HG03139 (cell line): ENCODE results near the gene SMPDL3B.
A peak's percentile ranks its signal among the peaks of the same experiment; 100 is the strongest.

ENCODE experiments used
- ATAC-seq: cut with Tn5 transposase; IDR thresholded peaks from one replicate; pipeline ENCODE4 v1.9.1; 2021; ENCODE audit not compliant: unreplicated experiment

SMPDL3B gene

GRCh38 chr1:27934818-27935549 lies at the start of gene SMPDL3B:
Gene SMPDL3B (plus strand): TSS chr1:27935000. CDS start chr1:27935184, 184 bp downstream.
- ATAC-seq = no peak

GRCh38 chr1:27885114-27885528 lies 49.7 kb upstream of the SMPDL3B start:
- no peak for ATAC-seq

GRCh38 chr1:27885621-27886352 lies 49.0 kb upstream of the SMPDL3B start:
- ATAC-seq = no peak

- no peak for ATAC-seq
These were observed 48.5 kb upstream of the SMPDL3B start for GRCh38 chr1:27886353-27886679.

- ATAC-seq = no peak
These were observed 48.1 kb upstream of the SMPDL3B start for GRCh38 chr1:27886744-27887143.

- ATAC-seq = no peak
These were observed 47.4 kb upstream of the SMPDL3B start for GRCh38 chr1:27887215-27888021.

- no peak for ATAC-seq
These were observed 45.3 kb upstream of the SMPDL3B start for GRCh38 chr1:27889506-27889905.

GRCh38 chr1:27891196-27891889 lies 43.5 kb upstream of the SMPDL3B start:
- peak; percentile 39 for ATAC-seq

GRCh38 chr1:27894521-27894920 lies 40.3 kb upstream of the SMPDL3B start:
- ATAC-seq = no peak

GRCh38 chr1:27906759-27907158 lies 28.0 kb upstream of the SMPDL3B start:
- ATAC-seq = no peak

GRCh38 chr1:27912429-27912828 lies 22.4 kb upstream of the SMPDL3B start:
- ATAC-seq = no peak

- no peak for ATAC-seq
These were observed 19.7 kb upstream of the SMPDL3B start for GRCh38 chr1:27915082-27915575.

- no peak for ATAC-seq
These were observed 12.5 kb upstream of the SMPDL3B start for GRCh38 chr1:27922272-27922671.

GRCh38 chr1:27928216-27928954 lies 6.4 kb upstream of the SMPDL3B start:
- no peak for ATAC-seq

- ATAC-seq = no peak
These were observed 3.6 kb upstream of the SMPDL3B start for GRCh38 chr1:27931184-27931583.

GRCh38 chr1:27931759-27932158 lies 3.0 kb upstream of the SMPDL3B start:
- no peak for ATAC-seq

GRCh38 chr1:27935721-27936120 lies 921 bp downstream of the SMPDL3B start:
- ATAC-seq = no peak

- no peak for ATAC-seq
These were observed 1.6 kb downstream of the SMPDL3B start for GRCh38 chr1:27936370-27936769.

GRCh38 chr1:27937524-27937836 lies 2.7 kb downstream of the SMPDL3B start:
- no peak for ATAC-seq

- ATAC-seq = no peak
These were observed 3.7 kb downstream of the SMPDL3B start for GRCh38 chr1:27938488-27938887.
